GM21786 (cell line): ENCODE data around the gene RETREG2.

ENCODE experiments used
- ATAC-seq: cut with Tn5 transposase; IDR thresholded peaks from one replicate; pipeline ENCODE4 v1.9.1; 2021; ENCODE audit not compliant: unreplicated experiment

Gene RETREG2

GRCh38 chr2:219213486-219214071, 35.5 kb downstream of the RETREG2 start:
- ATAC-seq = no peak

DNA sequence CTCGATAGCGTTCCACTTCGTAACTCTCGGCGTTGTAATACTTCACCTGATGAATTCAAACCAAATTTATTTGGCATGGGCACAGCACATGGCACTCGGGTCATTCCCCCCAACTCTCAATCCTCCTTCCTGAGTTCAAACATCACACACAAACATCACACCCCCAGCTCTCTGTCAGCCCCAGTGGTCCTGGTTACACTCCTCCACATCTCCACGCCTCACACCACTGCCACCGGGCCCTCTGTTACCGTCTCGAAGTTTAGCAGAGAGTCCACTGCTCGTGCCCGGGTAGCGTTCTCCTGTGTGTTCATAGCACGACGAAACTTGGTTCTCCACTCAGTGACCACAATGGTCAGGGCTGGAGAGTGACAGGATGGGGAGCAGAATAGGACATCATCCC, 36.1 kb downstream of the RETREG2 start:
- no peak for ATAC-seq

DNA sequence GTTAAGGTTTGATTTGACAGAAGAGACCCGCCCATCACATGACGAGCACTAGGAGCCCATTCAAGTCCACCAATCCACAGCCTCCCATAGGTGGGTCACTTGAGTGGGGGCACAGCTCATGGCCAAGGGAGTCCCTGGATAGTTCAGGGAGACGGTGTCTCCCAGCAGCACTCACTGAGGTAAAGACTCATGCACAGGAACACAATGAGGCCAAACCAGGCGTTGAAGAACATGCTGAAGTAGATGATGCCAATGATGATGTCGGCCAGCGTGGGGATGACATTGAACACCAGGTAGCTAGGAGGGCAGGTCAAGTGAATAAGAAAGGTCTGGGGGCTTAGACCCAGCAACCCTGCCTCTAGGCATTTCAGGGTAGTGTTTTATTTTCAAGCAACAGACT, 36.7 kb downstream of the RETREG2 start:
- no peak for ATAC-seq

GRCh38 chr2:219215871-219216534, 37.9 kb downstream of the RETREG2 start:
- no peak for ATAC-seq

GRCh38 chr2:219216535-219216915, 38.5 kb downstream of the RETREG2 start:
- ATAC-seq = no peak

DNA sequence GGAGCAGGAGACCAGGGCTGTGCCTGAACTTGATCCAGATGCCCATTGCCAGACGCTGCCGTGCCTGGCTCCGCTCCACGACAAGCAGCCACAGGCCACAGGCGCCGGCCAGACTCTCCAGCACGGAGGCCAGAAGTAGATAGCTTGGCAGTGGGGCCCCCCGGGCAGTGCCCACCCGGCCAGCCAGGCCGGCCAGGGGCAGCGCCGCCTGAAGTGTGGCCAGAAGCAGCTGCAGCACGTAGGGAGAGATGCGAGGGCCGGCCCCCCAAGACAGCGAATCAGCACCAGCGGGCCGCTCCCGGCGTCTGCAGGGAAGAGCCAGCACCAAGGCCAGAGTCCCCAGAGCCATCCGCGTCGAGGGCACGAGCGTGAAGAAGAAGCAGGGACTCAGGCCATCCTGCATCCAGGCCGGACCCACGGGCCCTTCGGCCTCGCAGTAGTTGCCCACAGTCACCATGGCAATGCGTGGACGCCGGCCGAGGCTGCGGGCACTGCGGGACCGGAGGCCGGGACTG, 40.2 kb downstream of the RETREG2 start:
- ATAC-seq = peak; percentile 27

DNA sequence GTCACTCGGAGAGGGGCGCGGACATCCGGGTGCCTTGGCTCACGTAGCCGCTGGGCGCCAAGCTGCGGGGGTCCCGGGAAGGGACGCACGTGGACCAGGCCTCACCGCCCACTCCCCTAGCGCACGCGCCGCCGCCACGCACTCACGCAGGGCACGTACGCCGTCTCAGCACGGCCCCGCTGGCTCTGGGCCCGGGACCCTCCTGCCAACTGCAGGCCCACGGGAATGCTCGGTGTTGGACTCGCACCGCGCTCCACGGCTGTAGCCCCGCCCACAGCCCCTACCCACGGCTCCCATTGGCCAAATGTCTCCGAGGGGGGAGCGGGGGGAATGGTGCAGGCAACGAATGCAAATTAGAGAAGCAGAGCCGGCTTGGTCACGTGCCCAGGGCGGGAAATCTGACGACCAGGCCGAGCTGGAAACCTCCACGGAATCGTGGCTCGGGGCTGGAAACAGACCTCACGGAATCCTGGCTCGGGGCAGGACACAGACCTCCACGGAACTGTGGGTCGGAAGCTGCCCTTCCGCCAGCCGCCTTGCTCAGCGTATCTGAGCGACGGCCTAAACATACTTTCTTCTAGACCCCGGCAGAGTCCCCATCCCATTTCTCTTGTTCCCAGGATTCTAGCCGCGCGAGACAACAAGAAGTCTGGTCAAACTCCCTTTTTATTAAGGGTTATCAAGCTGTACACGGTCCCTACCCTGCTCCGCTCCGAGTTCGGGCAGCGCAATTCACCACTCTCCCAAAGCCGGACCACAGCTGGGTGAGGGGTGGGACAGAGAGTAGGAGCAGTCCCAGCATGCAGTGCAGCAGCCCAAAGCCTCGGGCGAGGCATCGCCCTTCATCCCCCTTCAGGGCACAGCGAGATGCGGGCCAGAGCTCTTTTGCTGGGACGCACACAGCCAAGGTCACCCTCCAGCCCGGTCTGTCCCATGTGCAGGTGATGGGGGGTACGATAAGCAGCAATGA, 40.9 kb downstream of the RETREG2 start, which contains the start of gene ABCB6:
Gene ABCB6, minus strand, starts transcription at position 227 of the 970 bp plus-strand sequence. CDS start 285 bp downstream, outside the sequence.
- ATAC-seq = peak; percentile 74

DNA sequence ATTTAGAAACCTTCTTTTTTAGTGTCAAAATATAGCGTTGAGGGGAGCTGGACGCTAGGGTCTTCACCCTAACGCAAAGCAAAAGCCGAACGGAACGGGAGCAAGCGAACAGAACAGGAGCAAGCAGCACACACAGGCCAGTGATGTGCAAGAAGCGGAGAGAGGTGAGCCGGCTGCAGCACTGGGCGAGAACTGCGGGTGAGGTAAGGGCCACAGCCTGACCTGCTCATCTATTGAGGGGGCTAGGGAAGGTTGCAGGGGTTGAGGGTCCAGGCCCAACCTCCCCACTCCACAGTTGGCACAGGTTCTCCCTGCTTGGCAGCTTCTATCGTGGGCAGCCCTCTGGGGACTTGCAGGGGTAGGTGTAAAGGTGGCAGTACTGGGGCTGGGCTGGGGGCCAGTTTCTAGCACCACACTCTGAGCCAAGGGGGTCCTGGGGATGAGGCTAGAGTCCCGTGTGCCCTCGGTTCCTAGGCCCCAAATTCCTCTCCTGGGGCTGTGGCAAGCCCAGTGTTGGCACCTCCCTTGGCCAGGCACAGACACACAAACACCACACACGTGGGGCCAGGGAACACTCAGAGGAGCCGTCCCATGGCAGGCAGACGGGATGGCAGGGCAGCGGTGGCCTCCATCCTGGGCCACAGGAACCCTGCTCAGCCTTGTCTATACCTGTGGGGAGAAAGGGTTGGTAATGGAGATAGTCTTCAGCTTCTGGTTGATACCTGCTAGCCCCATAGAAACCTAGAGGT, 41.9 kb downstream of the RETREG2 start:
- no peak for ATAC-seq

DNA sequence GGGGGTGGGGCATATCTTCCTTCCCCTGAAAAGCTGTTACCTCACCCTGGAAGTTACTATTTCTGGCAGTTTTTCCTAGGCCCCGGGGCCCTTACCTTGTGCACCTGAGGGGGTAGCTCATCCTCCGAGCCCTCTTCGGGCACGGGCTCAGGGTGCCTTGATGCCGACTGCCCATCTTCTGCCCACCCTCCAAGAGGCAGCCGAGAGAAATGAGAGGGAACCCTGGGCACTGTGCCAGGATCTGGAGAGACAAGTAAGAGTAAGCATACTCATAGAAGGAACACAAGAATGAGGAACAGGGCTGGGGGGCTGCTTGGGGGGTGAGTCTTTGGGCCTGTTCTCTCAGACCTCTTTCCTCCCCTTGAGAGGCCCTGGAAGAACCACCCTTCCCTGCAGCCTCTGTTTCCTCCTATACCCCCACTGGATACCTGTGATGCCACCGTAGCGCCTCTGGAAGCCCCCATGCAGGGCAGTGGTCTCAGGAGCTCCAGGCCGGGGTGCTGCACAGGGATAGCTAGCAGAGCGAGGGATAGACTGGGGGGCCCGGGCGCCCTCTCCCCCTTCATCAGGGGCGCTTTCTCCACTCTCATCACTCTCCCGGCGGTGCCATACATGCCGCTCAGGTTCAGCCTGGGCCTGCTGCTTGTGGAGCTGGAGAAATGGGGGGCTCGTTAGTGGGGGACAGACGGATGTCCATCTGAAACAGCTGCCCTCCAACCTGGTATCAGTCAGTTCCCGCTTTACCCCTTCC, 42.8 kb downstream of the RETREG2 start:
- no peak for ATAC-seq

GRCh38 chr2:219221957-219222518, 44.0 kb downstream of the RETREG2 start:
- ATAC-seq = no peak

GRCh38 chr2:219223831-219224610, 45.9 kb downstream of the RETREG2 start:
- no peak for ATAC-seq

- ATAC-seq = no peak
Observed at GRCh38 chr2:219225350-219225749, 47.3 kb downstream of the RETREG2 start.

GRCh38 chr2:219228041-219228910, 50.2 kb downstream of the RETREG2 start:
- ATAC-seq = no peak

- ATAC-seq = peak; percentile 7
Observed at GRCh38 chr2:219228911-219229304, 50.8 kb downstream of the RETREG2 start.

GRCh38 chr2:219229305-219230058, 51.4 kb downstream of the RETREG2 start, which contains the start of the genes ANKZF1 and ATG9A:
ANKZF1 (plus strand) TSS chr2:219229806; CDS start chr2:219230258, 452 bp downstream.
ATG9A (minus strand) TSS chr2:219229636; CDS start chr2:219228024, 1,612 bp downstream.
- peak; percentile 98 for ATAC-seq

DNA sequence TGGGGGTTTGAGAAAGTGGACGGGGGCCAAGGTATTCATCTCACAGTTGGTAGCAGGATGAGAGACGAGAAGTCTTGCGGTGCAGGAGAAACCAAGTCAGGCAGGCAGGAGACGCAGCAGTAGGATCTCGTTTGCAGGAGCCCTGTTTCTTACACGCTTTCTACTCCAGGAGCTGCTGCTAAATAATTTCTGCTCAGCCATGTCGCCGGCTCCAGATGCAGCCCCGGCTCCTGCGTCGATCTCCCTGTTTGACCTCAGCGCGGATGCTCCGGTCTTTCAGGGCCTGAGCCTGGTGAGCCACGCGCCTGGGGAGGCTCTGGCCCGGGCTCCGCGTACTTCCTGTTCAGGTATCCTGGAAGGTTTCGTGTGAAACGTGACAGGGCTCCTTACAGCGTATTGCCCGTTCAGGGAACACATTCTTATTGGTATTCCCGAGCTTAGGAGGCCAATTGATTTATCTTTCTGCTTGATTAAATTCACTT, 52.0 kb downstream of the RETREG2 start:
- no peak for ATAC-seq

- ATAC-seq = no peak
Observed at GRCh38 chr2:219234331-219234730, 56.3 kb downstream of the RETREG2 start.
